GM21529 (cell line): ENCODE data around the gene CCDC169.

Source experiments
- ATAC-seq: cut with Tn5 transposase; IDR thresholded peaks from one replicate; pipeline ENCODE4 v1.9.1; 2021; ENCODE audit not compliant: unreplicated experiment

Gene CCDC169

GRCh38 chr13:36244990-36245389 is 52.6 kb downstream of the CCDC169 start:
- no peak for ATAC-seq

- no peak for ATAC-seq
Observed at GRCh38 chr13:36244073-36244472, 53.5 kb downstream of the CCDC169 start.

GRCh38 chr13:36242761-36243160 is 54.9 kb downstream of the CCDC169 start:
- no peak for ATAC-seq

GRCh38 chr13:36231236-36231635 is 66.4 kb downstream of the CCDC169 start:
- no peak for ATAC-seq

GRCh38 chr13:36224730-36225129 is 72.9 kb downstream of the CCDC169 start:
- ATAC-seq: no peak

GRCh38 chr13:36219883-36220282 is 77.7 kb downstream of the CCDC169 start:
- ATAC-seq: no peak

- ATAC-seq: no peak
Observed at GRCh38 chr13:36217456-36217855, 80.2 kb downstream of the CCDC169 start.

- ATAC-seq: no peak
Observed at GRCh38 chr13:36214163-36214921, 83.3 kb downstream of the CCDC169 start, which contains the start of gene SOHLH2. SOHLH2 (minus strand) TSS chr13:36214556; CDS start chr13:36214526, 30 bp downstream.

- no peak for ATAC-seq
Observed at GRCh38 chr13:36212789-36213188, 84.8 kb downstream of the CCDC169 start.

GRCh38 chr13:36211567-36211966 is 86.0 kb downstream of the CCDC169 start:
- ATAC-seq: no peak

GRCh38 chr13:36210738-36211137 is 86.9 kb downstream of the CCDC169 start:
- no peak for ATAC-seq

- no peak for ATAC-seq
Observed at GRCh38 chr13:36207672-36208071, 89.9 kb downstream of the CCDC169 start.

GRCh38 chr13:36193151-36193855 is 104.3 kb downstream of the CCDC169 start:
- ATAC-seq: no peak

- no peak for ATAC-seq
Observed at GRCh38 chr13:36192166-36192565, 105.4 kb downstream of the CCDC169 start.

GRCh38 chr13:36190771-36191170 is 106.8 kb downstream of the CCDC169 start:
- no peak for ATAC-seq

- ATAC-seq: no peak
Observed at GRCh38 chr13:36188441-36188840, 109.2 kb downstream of the CCDC169 start.

- no peak for ATAC-seq
Observed at GRCh38 chr13:36183901-36184300, 113.7 kb downstream of the CCDC169 start.
